HG03095 (cell line): ENCODE results near the gene POLG.
"Not testable (repeated sequence)": the region's sequence is repeated elsewhere in the genome, so short reads cannot be mapped to it uniquely, and the experiment has no call there.

Experiments
- ATAC-seq: cut with Tn5 transposase; IDR thresholded peaks from one replicate; pipeline ENCODE4 v1.9.1; 2021; ENCODE audit warnings: moderate library complexity; ENCODE audit not compliant: unreplicated experiment

The POLG gene

GRCh38 chr15:89291934-89292438, 42.6 kb downstream of the POLG start:
- no peak for ATAC-seq

- ATAC-seq, result no peak
These were observed 51.4 kb downstream of the POLG start for GRCh38 chr15:89283201-89283600.

- no peak for ATAC-seq
These were observed 52.0 kb downstream of the POLG start for GRCh38 chr15:89282631-89283030.

- ATAC-seq, result no peak
These were observed 56.3 kb downstream of the POLG start for GRCh38 chr15:89278307-89278706.

- ATAC-seq, result not testable (repeated sequence)
These were observed 57.3 kb downstream of the POLG start for GRCh38 chr15:89277281-89277680.
